Measurements from ENCODE around the gene FAM83D. TPM values are rescaled to one million over a fixed set of nuclear protein-coding genes. Genes with fewer than 3 reads are reported as not detected.

Gene FAM83D
- total and polyA plus RNA-seq, 7 donors: 0.11 to 0.32 (median 0.12) TPM; not detected in 3

DNA sequence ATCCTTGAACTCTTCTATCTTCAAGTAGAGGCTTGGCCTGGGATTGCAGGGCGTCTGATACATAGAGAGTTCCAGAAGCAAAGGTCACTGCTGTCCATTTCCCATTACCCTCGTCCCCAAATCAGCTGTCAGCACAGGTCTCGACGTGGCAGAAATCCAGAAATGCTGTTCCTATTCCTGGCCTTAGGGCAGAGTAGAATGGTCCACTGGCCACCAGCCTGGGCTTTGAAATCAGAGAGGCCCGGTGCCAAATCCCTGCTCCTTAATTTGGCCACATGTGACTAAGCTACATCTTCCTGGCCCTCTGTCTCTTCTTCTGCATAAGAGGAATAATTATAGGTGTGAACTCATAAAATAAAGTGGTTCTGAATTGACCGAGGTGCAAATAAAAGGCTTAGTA lies 40.9 kb upstream of the FAM83D start:
- no peak for DNase-seq

GRCh38 chr20:38888059-38888831 lies 38.0 kb upstream of the FAM83D start:
- WGBS, 3 donors: 54 to 67% (median 60%) methylated on average over 12 to 13 of the region's 13 CpGs
- intact Hi-C loops (cut with DNase I): loop anchor here in 1 of 2 donors (10.0 kb wide), 1 partner anchor 243 kb away; no protein-coding TSS in a partner anchor
- TF ChIP-seq CTCF (IDR thresholded peaks at IDR 0.05): no peak
- no peaks in the 10 kb centered on the region for H3K36me3 ChIP-seq (ENCODE audit: insufficient read depth in 1 of 2, low read depth in 1 of 2)
- ATAC-seq (no peak), DNase-seq (no peak)
- H3K27ac ChIP-seq: no peak overlapping the region
- no peaks in the 10 kb centered on the region for H3K9me3 ChIP-seq
- H3K4me1 ChIP-seq: no peaks in the 10 kb centered on the region
- H3K4me3 ChIP-seq: no peak overlapping the region
- H3K27me3 ChIP-seq (ENCODE audit: insufficient read depth in 3 of 3, low read length in 2 of 3): peaks cover 0 to 13% (median 0%) of the 10 kb centered on the region in 3 donors

More for the DNA sequence above, 40.9 kb upstream of the FAM83D start:
- Histone ChIP-seq H3K4me1 (no peaks in the 10 kb centered on the region), H3K4me3 (no peak overlapping the region), H3K9me3 (no peaks in the 10 kb centered on the region), H3K27me3 (ENCODE audit: insufficient read depth in 3 of 3, low read length in 2 of 3) (peaks cover 0 to 22% (median 0%) of the 10 kb centered on the region in 3 donors), H3K36me3 (ENCODE audit: insufficient read depth in 1 of 2, low read depth in 1 of 2) (no peaks in the 10 kb centered on the region), H3K27ac (no peak overlapping the region)
- no peak for TF ChIP-seq CTCF (IDR thresholded peaks at IDR 0.05)
- ATAC-seq: no peak
- intact Hi-C loops (cut with DNase I): loop anchor here in 1 of 2 donors (10.0 kb wide), 1 partner anchor 241 kb away; no protein-coding TSS in a partner anchor
- 57 to 63% (median 61%) methylated on average over 6 of the region's 6 CpGs for WGBS, 3 donors

DNA sequence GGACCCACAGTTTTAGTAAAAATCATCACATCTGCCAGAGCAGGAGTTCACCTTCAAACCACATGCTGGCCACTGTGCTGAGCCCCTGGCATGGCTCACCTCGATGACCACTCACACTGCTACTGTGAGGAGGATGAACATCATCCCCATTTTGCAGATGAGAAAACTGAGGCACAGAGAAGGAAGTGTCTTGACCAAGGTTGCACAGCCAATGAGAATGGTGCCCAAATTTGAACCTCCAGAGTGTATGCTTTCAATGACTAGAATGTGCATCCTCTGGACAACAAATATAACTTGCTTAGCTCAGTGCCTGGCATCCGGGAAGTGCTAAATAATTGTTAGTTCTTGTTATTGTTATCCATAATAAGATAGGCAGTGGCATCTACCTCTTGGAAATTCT lies 37.2 kb upstream of the FAM83D start:
- no peak overlapping the region for H3K27ac ChIP-seq
- no peak overlapping the region for H3K4me3 ChIP-seq
- H3K36me3 ChIP-seq (ENCODE audit: insufficient read depth in 1 of 2, low read depth in 1 of 2): no peaks in the 10 kb centered on the region
- H3K9me3 ChIP-seq: no peaks in the 10 kb centered on the region
- peaks cover 0 to 11% (median 0%) of the 10 kb centered on the region in 3 donors for H3K27me3 ChIP-seq (ENCODE audit: insufficient read depth in 3 of 3, low read length in 2 of 3)
- H3K4me1 ChIP-seq: no peaks in the 10 kb centered on the region
- 74 to 79% (median 78%) methylated on average over 2 of the region's 2 CpGs for WGBS, 3 donors
- intact Hi-C loops (cut with DNase I): loop anchor here in 1 of 2 donors (10.0 kb wide), 1 partner anchor 244 kb away; no protein-coding TSS in a partner anchor
- ATAC-seq (no peak), DNase-seq (no peak)
- no peak for TF ChIP-seq CTCF (IDR thresholded peaks at IDR 0.05)

GRCh38 chr20:38889792-38890496 lies 36.3 kb upstream of the FAM83D start:
- H3K4me3 ChIP-seq: no peak overlapping the region
- 40 to 47% (median 46%) methylated on average over 13 of the region's 13 CpGs for WGBS, 3 donors
- intact Hi-C loops (cut with DNase I): loop anchor here (5.0 to 10.0 kb wide), 3 partner anchors 85 to 245 kb away; partner anchors contain the start of gene PPP1R16B (in 1 of the 2)
- no peaks in the 10 kb centered on the region for H3K4me1 ChIP-seq
- DNase-seq: no peak
- peaks cover 0 to 8% (median 0%) of the 10 kb centered on the region in 3 donors for H3K27me3 ChIP-seq (ENCODE audit: insufficient read depth in 3 of 3, low read length in 2 of 3)
- no peak for TF ChIP-seq CTCF (IDR thresholded peaks at IDR 0.05)
- H3K36me3 ChIP-seq (ENCODE audit: insufficient read depth in 1 of 2, low read depth in 1 of 2): no peaks in the 10 kb centered on the region
- ATAC-seq: no peak
- no peaks in the 10 kb centered on the region for H3K9me3 ChIP-seq
- no peak overlapping the region for H3K27ac ChIP-seq

All from psoas muscle (tissue), 8 donors.